Measurements from ENCODE around the gene PTCRA. TPM values are rescaled to one million over a fixed set of nuclear protein-coding genes. Genes with fewer than 3 reads are reported as not detected.
"Not testable (repeated sequence)": the region's sequence is repeated elsewhere in the genome, so short reads cannot be mapped to it uniquely, and the experiment has no call there.

PTCRA gene
- total RNA-seq, 4 donors from 2014 or later = not detected

DNA sequence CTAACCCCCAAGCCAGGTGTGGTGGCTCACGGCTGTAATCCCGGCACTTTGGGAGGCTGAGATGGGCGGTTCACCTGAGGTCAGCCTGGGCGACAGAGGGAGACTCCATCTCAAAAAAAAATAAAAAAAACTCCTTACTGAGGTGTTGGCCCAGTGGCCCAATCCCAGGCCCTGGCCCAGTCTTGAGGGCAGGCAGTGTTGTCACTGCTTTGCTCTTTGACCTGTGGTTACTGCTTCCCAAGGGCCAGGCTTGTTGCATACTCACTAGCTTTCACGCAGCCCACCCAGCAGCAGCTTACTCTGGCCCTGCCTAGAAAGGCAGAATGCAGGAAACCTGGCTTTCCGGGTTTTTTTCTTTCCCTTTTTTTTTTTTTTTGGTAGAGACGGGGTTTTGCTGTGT lies 26.6 kb downstream of the PTCRA start:
- Histone ChIP-seq H3K9me3 (no peaks in the 10 kb centered on the region), H3K36me3 (peaks cover 0 to 8% (median 3%) of the 10 kb centered on the region in 4 donors), H3K27me3 (no peaks in the 10 kb centered on the region), H3K4me3 (no peak overlapping the region), H3K4me1 (no peaks in the 10 kb centered on the region), H3K27ac (no peak overlapping the region)
- in situ Hi-C loops (cut with MboI; ENCODE audit: low pct_ligation_motif_present in 1 of 4, low pct_unique_long_range_greater_than_20kb in 1 of 4, low sequenced_read_pairs in 3 of 4) = no loop called here
- intact Hi-C loops (cut with DNase I; ENCODE audit: low total_unique reads) = no loop called here
- no peak for DNase-seq
- no peak for TF ChIP-seq POLR2AphosphoS5 (IDR thresholded peaks at IDR 0.05)
- 71 to 88% methylated on average over 2 to 7 of the region's 7 CpGs for WGBS, 2 donors (ENCODE audit: low coverage in 1 of 2)

DNA sequence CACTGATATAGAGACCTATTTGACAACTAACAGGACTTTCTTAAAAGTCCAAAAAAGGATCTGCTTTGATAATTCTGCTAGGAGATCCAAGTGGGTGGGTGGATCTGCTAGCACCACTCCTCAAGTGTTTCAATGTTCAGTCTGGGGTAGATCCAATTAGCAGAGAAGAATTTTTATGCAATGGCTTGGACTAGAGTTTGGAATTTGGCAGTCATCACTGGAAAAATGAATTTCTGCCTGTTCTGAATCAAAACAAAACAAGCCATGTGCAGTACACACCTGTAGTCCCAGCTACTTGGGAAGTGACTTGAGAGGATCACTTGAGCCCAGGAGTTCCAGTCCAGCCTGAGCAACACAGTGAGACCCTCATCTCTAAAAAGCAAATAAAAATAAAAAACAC lies 32.1 kb downstream of the PTCRA start:
- no peak for DNase-seq
- Histone ChIP-seq H3K36me3 (peaks cover 0 to 3% (median 0%) of the 10 kb centered on the region in 4 donors), H3K9me3 (no peaks in the 10 kb centered on the region), H3K27ac (no peak overlapping the region), H3K4me1 (no peaks in the 10 kb centered on the region), H3K4me3 (no peak overlapping the region), H3K27me3 (no peaks in the 10 kb centered on the region)
- in situ Hi-C loops (cut with MboI; ENCODE audit: low pct_ligation_motif_present in 1 of 4, low pct_unique_long_range_greater_than_20kb in 1 of 4, low sequenced_read_pairs in 3 of 4) (no loop called here), intact Hi-C loops (cut with DNase I; ENCODE audit: low total_unique reads) (no loop called here)
- TF ChIP-seq POLR2AphosphoS5 (IDR thresholded peaks at IDR 0.05) (no peak), POLR2A (IDR thresholded peaks at IDR 0.05) (no peak), EP300 (IDR thresholded peaks at IDR 0.05; ENCODE audit: low read depth) (no peak)
- TF ChIP-seq, protein P1, sequence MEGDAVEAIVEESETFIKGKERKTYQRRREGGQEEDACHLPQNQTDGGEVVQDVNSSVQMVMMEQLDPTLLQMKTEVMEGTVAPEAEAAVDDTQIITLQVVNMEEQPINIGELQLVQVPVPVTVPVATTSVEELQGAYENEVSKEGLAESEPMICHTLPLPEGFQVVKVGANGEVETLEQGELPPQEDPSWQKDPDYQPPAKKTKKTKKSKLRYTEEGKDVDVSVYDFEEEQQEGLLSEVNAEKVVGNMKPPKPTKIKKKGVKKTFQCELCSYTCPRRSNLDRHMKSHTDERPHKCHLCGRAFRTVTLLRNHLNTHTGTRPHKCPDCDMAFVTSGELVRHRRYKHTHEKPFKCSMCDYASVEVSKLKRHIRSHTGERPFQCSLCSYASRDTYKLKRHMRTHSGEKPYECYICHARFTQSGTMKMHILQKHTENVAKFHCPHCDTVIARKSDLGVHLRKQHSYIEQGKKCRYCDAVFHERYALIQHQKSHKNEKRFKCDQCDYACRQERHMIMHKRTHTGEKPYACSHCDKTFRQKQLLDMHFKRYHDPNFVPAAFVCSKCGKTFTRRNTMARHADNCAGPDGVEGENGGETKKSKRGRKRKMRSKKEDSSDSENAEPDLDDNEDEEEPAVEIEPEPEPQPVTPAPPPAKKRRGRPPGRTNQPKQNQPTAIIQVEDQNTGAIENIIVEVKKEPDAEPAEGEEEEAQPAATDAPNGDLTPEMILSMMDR (IDR thresholded peaks at IDR 0.05) = no peak

DNA sequence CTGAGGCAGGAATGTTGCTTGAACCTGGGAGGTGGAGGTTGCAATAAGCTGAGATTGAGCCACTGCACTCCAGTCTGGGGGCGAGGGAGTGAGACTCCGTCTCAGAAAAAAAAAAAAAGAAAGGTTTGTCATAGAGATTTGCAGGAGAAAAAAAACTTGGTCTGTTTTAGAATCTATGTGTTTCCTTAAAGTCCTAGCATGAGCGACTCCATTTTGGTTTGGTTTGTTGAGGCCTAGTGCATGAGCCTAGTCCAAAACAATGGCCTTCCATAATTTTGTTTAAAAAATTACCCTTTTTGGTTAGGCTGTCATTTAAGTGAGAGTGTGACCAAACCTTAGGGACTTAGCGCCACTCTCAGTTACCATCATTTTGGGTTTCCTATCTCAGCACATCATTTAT lies 36.5 kb downstream of the PTCRA start:
- in situ Hi-C loops (cut with MboI; ENCODE audit: low pct_ligation_motif_present in 1 of 4, low pct_unique_long_range_greater_than_20kb in 1 of 4, low sequenced_read_pairs in 3 of 4) = no loop called here
- Histone ChIP-seq H3K27me3 (no peaks in the 10 kb centered on the region), H3K4me3 (no peak overlapping the region), H3K9me3 (no peaks in the 10 kb centered on the region), H3K27ac (no peak overlapping the region), H3K36me3 (no peaks in the 10 kb centered on the region), H3K4me1 (no peaks in the 10 kb centered on the region)
- TF ChIP-seq, protein P1 (IDR thresholded peaks at IDR 0.05) = no peak
- TF ChIP-seq POLR2A (IDR thresholded peaks at IDR 0.05) (no peak), POLR2AphosphoS5 (IDR thresholded peaks at IDR 0.05) (no peak), EP300 (IDR thresholded peaks at IDR 0.05; ENCODE audit: low read depth) (no peak)
- intact Hi-C loops (cut with DNase I; ENCODE audit: low total_unique reads) = no loop called here
- no peak for DNase-seq
- 93 to 95% methylated on average over 4 of the region's 4 CpGs for WGBS, 2 donors (ENCODE audit: low coverage in 1 of 2)

DNA sequence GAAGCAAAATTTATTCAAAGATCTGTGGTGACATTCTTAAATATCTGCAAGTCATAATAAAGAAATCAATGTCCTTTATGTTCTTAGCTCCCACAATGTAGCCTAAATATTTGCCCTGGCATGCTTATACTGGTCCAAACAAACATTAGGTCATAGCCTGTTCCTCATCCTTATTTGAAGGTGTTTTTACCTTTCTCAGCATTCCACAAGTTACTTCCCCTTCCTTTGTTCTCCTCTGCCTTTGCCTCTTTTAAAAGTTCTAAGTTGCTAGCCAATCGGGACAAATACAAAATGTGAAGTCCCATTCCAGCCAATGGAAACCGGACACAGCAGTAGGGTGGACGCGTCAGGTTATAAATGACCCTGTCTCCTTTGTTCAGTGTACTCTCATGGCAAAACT lies 38.6 kb downstream of the PTCRA start:
- H3K36me3 ChIP-seq; H3K4me3 ChIP-seq; H3K9me3 ChIP-seq; in situ Hi-C loops (cut with MboI; ENCODE audit: low pct_ligation_motif_present in 1 of 4, low pct_unique_long_range_greater_than_20kb in 1 of 4, low sequenced_read_pairs in 3 of 4); H3K27me3 ChIP-seq; DNase-seq; intact Hi-C loops (cut with DNase I; ENCODE audit: low total_unique reads); H3K27ac ChIP-seq; H3K4me1 ChIP-seq: not testable (repeated sequence)
- WGBS, 2 donors (ENCODE audit: low coverage in 1 of 2) = 85% methylated on average over 4 of the region's 4 CpGs; no CpG with 5 or more reads in 1 of the 2 donors

DNA sequence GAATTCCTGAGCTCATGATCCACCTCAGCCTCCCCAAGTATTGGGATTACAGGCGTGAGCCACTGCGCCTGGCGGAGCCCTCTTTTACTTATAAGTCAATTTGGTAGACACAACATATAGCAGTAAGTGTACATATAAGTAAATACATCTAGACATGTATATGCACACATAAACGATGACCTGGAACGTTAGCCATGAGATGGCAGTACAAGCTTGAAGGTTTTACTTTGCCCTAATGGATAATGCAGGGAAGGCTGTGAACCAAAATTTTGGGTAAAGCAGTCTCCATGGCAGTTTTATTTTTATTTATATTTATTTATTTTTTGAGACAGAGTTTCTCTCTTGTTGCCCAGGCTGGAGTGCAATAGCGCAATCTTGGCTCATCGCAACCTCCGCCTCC lies 42.3 kb downstream of the PTCRA start:
- no peaks in the 10 kb centered on the region for H3K36me3 ChIP-seq
- 83 to 88% methylated on average over 7 to 8 of the region's 8 CpGs for WGBS, 2 donors (ENCODE audit: low coverage in 1 of 2)
- no peaks in the 10 kb centered on the region for H3K27me3 ChIP-seq
- H3K9me3 ChIP-seq = no peaks in the 10 kb centered on the region
- no peak overlapping the region for H3K4me3 ChIP-seq
- peaks cover 8 to 17% (median 13%) of the 10 kb centered on the region in 4 donors for H3K4me1 ChIP-seq
- H3K27ac ChIP-seq = no peak overlapping the region
- intact Hi-C loops (cut with DNase I; ENCODE audit: low total_unique reads) = no loop called here
- TF ChIP-seq POLR2AphosphoS5 (IDR thresholded peaks at IDR 0.05) = no peak
- TF ChIP-seq EP300 (IDR thresholded peaks at IDR 0.05; ENCODE audit: low read depth) = no peak
- in situ Hi-C loops (cut with MboI; ENCODE audit: low pct_ligation_motif_present in 1 of 4, low pct_unique_long_range_greater_than_20kb in 1 of 4, low sequenced_read_pairs in 3 of 4) = no loop called here
- DNase-seq = no peak

DNA sequence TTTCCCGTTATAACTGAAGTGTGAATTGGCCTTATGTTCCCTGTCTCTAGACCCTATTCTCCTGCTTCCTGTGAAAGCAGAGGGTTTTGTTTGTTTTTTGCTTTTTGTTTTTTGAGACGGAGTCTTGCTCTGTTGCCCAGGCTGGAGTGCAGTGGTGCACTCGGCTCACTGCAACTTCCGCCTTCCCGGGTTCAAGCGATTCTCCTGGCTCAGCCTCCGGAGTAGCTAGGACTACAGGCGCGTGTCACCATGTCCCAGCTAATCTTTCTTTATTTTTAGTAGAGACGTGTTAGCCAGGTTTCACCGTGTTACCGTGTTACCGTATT lies 44.0 kb downstream of the PTCRA start:
- Histone ChIP-seq H3K27me3 (no peaks in the 10 kb centered on the region), H3K4me3 (peak overlapping the region in 3 of 4 donors; percentile 29 to 46 (median 43)), H3K36me3 (peaks cover 0 to 9% (median 4%) of the 10 kb centered on the region in 4 donors), H3K27ac (no peak overlapping the region), H3K9me3 (no peaks in the 10 kb centered on the region), H3K4me1 (peaks cover 8 to 17% (median 13%) of the 10 kb centered on the region in 4 donors)
- 32 to 38% methylated on average over 1 to 13 of the region's 13 CpGs for WGBS, 2 donors (ENCODE audit: low coverage in 1 of 2)
- DNase-seq = no peak
- no peak for TF ChIP-seq POLR2A (IDR thresholded peaks at IDR 0.05)
- TF ChIP-seq, protein P1 (IDR thresholded peaks at IDR 0.05) = no peak
- no peak for TF ChIP-seq EP300 (IDR thresholded peaks at IDR 0.05; ENCODE audit: low read depth)
- no peak for TF ChIP-seq POLR2AphosphoS5 (IDR thresholded peaks at IDR 0.05)
- in situ Hi-C loops (cut with MboI; ENCODE audit: low pct_ligation_motif_present in 1 of 4, low pct_unique_long_range_greater_than_20kb in 1 of 4, low sequenced_read_pairs in 3 of 4) = no loop called here
- intact Hi-C loops (cut with DNase I; ENCODE audit: low total_unique reads) = no loop called here

Data from transverse colon (tissue), 4 donors.